Stimulated activated naive B cell treated with anti-CD40 and anti-IgM and Interleukin-4, amounts not matched to agents 10 μg/mL and 1 μg/mL and 100 μg/mL, for 72 hours (primary cell): Measurements from ENCODE around the gene MPG.

Experiments
- ATAC-seq, 2 donors: fragments of 150-1000 bp; cut with Tn5 transposase; replicated peaks; 2 replicates each; pipeline ENCODE4 v1.10.0; 2021; ENCODE audit warnings: moderate library complexity in 1 of 2
- DNase-seq: peaks from one replicate; pipeline ENCODE4 v3.0.0; 2021
- H3K27ac Mint-ChIP-seq: one replicate; pipeline ENCODE4 v1.8.0; 2022; ENCODE audit warnings: mild to moderate bottlenecking, mixed read lengths
- H3K27me3 Mint-ChIP-seq, 2 donors: one replicate each; pipeline ENCODE4 v1.8.0; 2022; ENCODE audit warnings: mixed read lengths in 2 of 2
- H3K36me3 Mint-ChIP-seq, 2 donors: one replicate each; pipeline ENCODE4 v1.8.0; 2022; ENCODE audit warnings: mixed read lengths in 2 of 2, mild to moderate bottlenecking in 1 of 2
- H3K4me1 Mint-ChIP-seq, 2 donors: one replicate each; pipeline ENCODE4 v1.8.0; 2022; ENCODE audit warnings: mixed read lengths in 2 of 2, mild to moderate bottlenecking in 1 of 2
- H3K4me3 Mint-ChIP-seq, 2 donors: one replicate each; pipeline ENCODE4 v1.8.0; 2022; ENCODE audit warnings: mild to moderate bottlenecking in 2 of 2, mixed read lengths in 2 of 2, moderate library complexity in 1 of 2
- H3K9me3 Mint-ChIP-seq, 2 donors: one replicate each; pipeline ENCODE4 v1.8.0; 2022; ENCODE audit warnings: mixed read lengths in 2 of 2, mild to moderate bottlenecking in 1 of 2

Gene MPG

GRCh38 chr16:66309-67182 is 11.5 kb upstream of the MPG start:
- Mint-ChIP-seq H3K9me3 (no peaks in the 10 kb centered on the region), H3K4me3 (no peak overlapping the region), H3K27me3 (peaks cover 19 to 26% of the 10 kb centered on the region in 2 donors), H3K36me3 (no peaks in the 10 kb centered on the region), H3K27ac (no peak overlapping the region), H3K4me1 (peaks cover 10 to 15% of the 10 kb centered on the region in 2 donors)
- no peak for ATAC-seq
- DNase-seq: no peak

GRCh38 chr16:67183-67791 is 10.7 kb upstream of the MPG start:
- Mint-ChIP-seq H3K27me3 (peaks cover 19 to 26% of the 10 kb centered on the region in 2 donors), H3K4me1 (peaks cover 10 to 15% of the 10 kb centered on the region in 2 donors), H3K27ac (no peak overlapping the region), H3K36me3 (no peaks in the 10 kb centered on the region), H3K9me3 (no peaks in the 10 kb centered on the region), H3K4me3 (no peak overlapping the region)
- no peak for ATAC-seq
- DNase-seq: no peak

- peaks cover 25 to 31% of the 10 kb centered on the region in 2 donors for H3K27me3 Mint-ChIP-seq
- H3K36me3 Mint-ChIP-seq: no peaks in the 10 kb centered on the region
- H3K27ac Mint-ChIP-seq: no peak overlapping the region
- H3K4me1 Mint-ChIP-seq: peaks cover 14 to 15% of the 10 kb centered on the region in 2 donors
- no peak for ATAC-seq
- no peak for DNase-seq
- no peak overlapping the region for H3K4me3 Mint-ChIP-seq
- no peaks in the 10 kb centered on the region for H3K9me3 Mint-ChIP-seq
Observed at GRCh38 chr16:67884-68789, 9.9 kb upstream of the MPG start.

- H3K27me3 Mint-ChIP-seq: peaks cover 34 to 37% of the 10 kb centered on the region in 2 donors
- no peak overlapping the region for H3K4me3 Mint-ChIP-seq
- peaks cover 14 to 15% of the 10 kb centered on the region in 2 donors for H3K4me1 Mint-ChIP-seq
- H3K36me3 Mint-ChIP-seq: no peaks in the 10 kb centered on the region
- no peak overlapping the region for H3K27ac Mint-ChIP-seq
- ATAC-seq: no peak
- DNase-seq: no peak
- H3K9me3 Mint-ChIP-seq: no peaks in the 10 kb centered on the region
Observed at GRCh38 chr16:69181-69580, 8.8 kb upstream of the MPG start.

GRCh38 chr16:71210-71539 is 6.8 kb upstream of the MPG start:
- Mint-ChIP-seq H3K4me1 (peaks cover 6 to 11% of the 10 kb centered on the region in 2 donors), H3K36me3 (no peaks in the 10 kb centered on the region), H3K4me3 (peak overlapping the region in 1 of 2 donors; percentile 62), H3K27me3 (peaks cover 44 to 45% of the 10 kb centered on the region in 2 donors), H3K9me3 (no peaks in the 10 kb centered on the region), H3K27ac (no peak overlapping the region)
- no peak for DNase-seq
- ATAC-seq: no peak

- DNase-seq (no peak), ATAC-seq (no peak)
- no peaks in the 10 kb centered on the region for H3K9me3 Mint-ChIP-seq
- H3K27me3 Mint-ChIP-seq: peaks cover 44 to 45% of the 10 kb centered on the region in 2 donors
- no peak overlapping the region for H3K27ac Mint-ChIP-seq
- H3K4me1 Mint-ChIP-seq: peaks cover 11 to 15% of the 10 kb centered on the region in 2 donors
- H3K4me3 Mint-ChIP-seq: peak overlapping the region; percentile 62 to 72
- no peaks in the 10 kb centered on the region for H3K36me3 Mint-ChIP-seq
Observed at GRCh38 chr16:71540-72401, 6.3 kb upstream of the MPG start.

GRCh38 chr16:72561-73548 is 5.2 kb upstream of the MPG start, which contains the start of gene RHBDF1:
RHBDF1 (minus strand) TSS chr16:72631; CDS start chr16:65015, 7,616 bp downstream.
- Mint-ChIP-seq H3K9me3 (no peaks in the 10 kb centered on the region), H3K4me1 (peaks cover 18 to 19% of the 10 kb centered on the region in 2 donors), H3K36me3 (no peaks in the 10 kb centered on the region), H3K27ac (peak within 1 kb of the TSS; percentile 21), H3K27me3 (peaks cover 40 to 42% of the 10 kb centered on the region in 2 donors), H3K4me3 (peak within 1 kb of the TSS; percentile 70 to 72)
- DNase-seq: no peak
- peak; percentile 33 to 40 for ATAC-seq

- Mint-ChIP-seq H3K36me3 (no peaks in the 10 kb centered on the region), H3K27me3 (peaks cover 34 to 37% of the 10 kb centered on the region in 2 donors), H3K9me3 (no peaks in the 10 kb centered on the region), H3K4me1 (peaks cover 23 to 25% of the 10 kb centered on the region in 2 donors), H3K4me3 (no peak overlapping the region), H3K27ac (no peak overlapping the region)
- ATAC-seq (no peak), DNase-seq (no peak)
Observed at GRCh38 chr16:74051-74746, 3.8 kb upstream of the MPG start.

- DNase-seq: no peak
- H3K4me3 Mint-ChIP-seq: no peak overlapping the region
- H3K27me3 Mint-ChIP-seq: peaks cover 28 to 37% of the 10 kb centered on the region in 2 donors
- H3K36me3 Mint-ChIP-seq: peaks cover 2 to 6% of the 10 kb centered on the region in 2 donors
- no peak overlapping the region for H3K27ac Mint-ChIP-seq
- H3K4me1 Mint-ChIP-seq: peaks cover 28 to 31% of the 10 kb centered on the region in 2 donors
- ATAC-seq: no peak
- no peaks in the 10 kb centered on the region for H3K9me3 Mint-ChIP-seq
Observed at GRCh38 chr16:74747-75334, 3.2 kb upstream of the MPG start.

- no peaks in the 10 kb centered on the region for H3K9me3 Mint-ChIP-seq
- H3K27ac Mint-ChIP-seq: peak overlapping the region; percentile 75
- DNase-seq (no peak), ATAC-seq (no peak)
- peaks cover 30 to 40% of the 10 kb centered on the region in 2 donors for H3K4me1 Mint-ChIP-seq
- peaks cover 20 to 27% of the 10 kb centered on the region in 2 donors for H3K27me3 Mint-ChIP-seq
- peak overlapping the region in 1 of 2 donors; percentile 88 for H3K4me3 Mint-ChIP-seq
- peaks cover 12% of the 10 kb centered on the region in 2 donors for H3K36me3 Mint-ChIP-seq
Observed at GRCh38 chr16:75580-76501, 2.2 kb upstream of the MPG start.
